ENCODE data around the gene EIF1.
"Not testable (repeated sequence)": the region's sequence is repeated elsewhere in the genome, so short reads cannot be mapped to it uniquely, and the experiment has no call there.

The EIF1 gene

DNA sequence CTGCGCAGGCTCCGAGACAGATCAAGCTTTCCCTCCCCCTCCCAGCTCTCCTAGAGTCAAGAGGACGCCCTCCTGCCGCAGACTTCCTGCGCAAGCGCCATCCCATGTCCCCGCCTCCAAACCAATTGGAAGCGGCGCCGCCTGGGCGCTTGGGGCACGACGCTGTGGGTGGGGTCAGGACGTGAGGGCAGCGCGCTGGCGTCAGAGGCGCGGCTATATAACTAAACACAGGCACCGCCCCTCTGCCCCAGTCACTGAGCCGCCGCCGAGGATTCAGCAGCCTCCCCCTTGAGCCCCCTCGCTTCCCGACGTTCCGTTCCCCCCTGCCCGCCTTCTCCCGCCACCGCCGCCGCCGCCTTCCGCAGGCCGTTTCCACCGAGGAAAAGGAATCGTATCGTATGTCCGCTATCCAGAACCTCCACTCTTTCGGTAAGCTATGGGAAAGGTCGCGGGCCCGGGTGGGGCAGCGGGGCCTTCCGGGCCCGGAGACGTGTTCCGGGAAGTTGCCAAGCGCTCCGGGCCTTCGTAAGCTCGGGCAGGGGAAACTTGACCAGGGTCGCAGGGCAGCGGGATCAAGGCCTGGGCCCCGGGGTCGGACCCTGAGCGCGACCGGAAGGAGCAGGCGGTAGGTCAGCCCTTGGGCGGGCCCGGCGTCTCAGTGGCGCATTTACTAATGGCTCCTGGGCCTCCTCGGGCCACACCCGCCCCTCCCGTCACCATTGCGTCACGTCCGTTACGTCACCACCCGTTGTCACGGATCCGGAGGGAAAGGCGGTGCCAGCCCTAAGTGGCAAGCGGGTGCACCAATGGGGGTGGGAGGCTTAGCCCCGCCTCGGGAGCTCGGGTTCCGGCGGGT is at the start of gene EIF1:
EIF1 (plus strand) TSS at position 245 of the 856 bp plus-strand sequence; CDS start at position 399, 154 bp downstream.
- DNase-seq: peak; percentile 99

DNA sequence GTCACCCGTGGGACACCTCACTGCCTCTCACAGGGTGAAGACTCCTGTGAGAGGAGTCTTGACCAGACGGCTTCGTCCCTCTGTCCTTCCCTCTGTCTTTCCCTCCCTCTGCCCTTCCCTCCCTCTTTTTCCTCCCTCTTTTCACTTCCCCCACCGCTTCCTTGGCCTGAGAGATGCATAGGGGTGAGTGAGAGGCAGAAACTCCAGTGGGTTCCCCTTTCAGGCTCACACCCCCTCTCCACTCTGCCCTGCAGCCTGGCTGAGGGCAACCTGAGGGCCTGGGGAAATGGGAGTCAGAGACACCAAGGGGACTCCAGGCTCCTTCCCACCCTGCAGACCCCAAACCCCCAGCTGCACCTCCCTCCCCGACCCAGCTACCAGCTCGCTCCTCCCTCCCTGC is 49.7 kb upstream of the EIF1 start:
- no peak for DNase-seq

DNA sequence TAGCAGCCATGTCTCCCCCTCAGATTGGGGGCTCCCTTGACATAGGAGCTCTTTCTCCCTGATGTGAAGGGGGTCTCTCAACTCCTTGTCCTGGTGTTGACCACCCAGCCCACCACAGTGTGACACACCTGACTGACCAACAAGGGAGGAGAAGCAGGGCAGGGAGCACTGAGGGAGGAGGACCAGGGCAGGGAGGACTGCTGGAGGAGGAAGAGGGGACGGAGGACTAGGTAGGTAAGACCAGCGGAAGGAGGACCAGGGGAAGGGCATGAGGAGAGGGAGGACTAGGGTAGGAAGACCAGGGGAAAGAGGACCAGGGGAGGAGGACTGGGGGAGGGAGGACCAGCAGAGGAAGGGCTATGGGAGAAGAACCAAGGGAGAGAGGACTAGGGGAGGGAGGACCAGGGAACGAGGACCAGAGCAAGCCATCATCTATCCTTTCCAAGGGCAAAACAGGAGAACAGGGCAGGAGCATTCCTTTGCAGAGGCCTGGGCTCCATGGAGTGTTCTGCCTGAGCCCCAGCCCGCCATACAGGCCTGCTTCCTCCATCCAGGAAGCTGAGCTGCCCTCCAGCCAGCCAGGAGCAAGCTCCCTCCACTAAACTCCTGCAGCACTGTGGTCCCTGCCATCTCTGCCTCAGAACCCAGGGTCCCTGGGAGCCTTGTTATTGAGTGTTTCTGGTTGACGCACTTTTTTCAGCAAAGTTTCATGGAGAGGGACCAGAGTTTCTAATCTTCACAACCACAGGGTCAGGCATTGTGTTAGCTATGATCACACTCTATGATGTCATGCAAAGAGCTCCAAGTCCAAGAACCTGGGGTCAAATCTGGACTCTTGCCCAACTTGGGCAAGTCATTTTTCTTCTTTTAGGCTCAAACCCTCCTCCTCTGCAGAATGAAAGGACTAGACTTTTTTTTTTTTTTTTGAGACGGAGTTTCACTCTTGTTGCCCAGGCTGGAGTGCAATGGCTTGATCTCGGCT is 48.9 kb upstream of the EIF1 start:
- no peak for DNase-seq

DNA sequence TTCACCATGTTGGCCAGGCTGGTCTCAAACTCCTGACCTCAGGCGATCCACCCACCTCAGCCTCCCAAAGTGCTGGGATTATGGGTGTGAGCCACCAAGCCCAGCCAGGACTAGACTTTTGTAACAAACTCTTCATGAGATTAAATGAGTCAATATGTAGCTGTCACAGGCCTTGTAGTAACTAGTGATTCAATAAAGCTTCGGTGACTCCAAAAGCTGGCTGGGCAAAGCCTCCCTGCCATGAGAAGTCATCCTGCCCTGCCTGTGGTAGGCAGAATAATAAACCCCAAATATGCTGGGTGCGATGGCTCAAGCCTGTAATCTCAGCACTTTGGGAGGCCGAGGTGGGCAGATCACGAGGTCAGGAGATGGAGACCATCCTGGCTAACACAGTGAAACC is 48.1 kb upstream of the EIF1 start:
- DNase-seq: not testable (repeated sequence)

DNA sequence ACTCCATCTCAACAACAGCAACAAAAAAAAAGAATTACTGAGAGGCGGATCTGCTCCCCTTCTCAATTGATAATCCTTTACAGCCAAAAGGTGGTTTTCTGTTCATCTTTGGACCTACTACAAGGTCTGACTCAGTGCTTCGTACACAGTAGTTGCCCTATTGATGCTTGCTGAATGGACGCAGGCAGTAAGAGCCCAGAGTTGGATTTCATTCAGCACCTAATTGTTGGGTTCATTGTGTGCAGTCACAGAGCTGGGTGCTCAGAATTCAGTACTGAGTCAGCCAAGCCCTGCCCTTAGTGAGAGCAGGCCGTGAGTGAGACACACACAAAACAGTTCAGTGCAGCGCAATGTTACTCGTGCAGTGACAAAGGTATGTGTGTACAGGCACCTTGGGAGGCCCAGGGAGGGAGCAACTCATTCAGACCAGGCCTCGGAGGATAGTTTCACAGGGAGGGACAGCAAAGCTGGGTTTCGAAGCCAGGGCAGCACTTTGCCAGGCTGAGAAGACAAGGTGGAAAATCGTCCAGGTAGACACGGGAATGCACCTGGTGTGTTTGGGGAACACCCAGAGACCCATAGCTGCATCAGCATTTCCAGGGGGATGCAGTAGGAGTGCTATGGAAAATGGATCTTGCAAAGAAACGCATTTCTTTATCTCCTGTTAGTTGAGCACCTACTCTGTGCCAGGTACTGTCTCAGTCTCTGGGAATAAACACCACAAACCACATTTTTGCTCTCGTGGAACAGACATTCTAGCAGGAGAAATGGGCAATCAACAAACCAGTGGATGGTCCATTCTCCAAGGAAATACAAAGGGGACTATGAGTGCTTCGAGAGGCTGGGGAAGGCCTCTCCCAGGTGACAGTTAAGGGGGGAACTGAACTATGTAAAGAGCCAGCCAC is 46.2 kb upstream of the EIF1 start:
- DNase-seq: no peak

DNA sequence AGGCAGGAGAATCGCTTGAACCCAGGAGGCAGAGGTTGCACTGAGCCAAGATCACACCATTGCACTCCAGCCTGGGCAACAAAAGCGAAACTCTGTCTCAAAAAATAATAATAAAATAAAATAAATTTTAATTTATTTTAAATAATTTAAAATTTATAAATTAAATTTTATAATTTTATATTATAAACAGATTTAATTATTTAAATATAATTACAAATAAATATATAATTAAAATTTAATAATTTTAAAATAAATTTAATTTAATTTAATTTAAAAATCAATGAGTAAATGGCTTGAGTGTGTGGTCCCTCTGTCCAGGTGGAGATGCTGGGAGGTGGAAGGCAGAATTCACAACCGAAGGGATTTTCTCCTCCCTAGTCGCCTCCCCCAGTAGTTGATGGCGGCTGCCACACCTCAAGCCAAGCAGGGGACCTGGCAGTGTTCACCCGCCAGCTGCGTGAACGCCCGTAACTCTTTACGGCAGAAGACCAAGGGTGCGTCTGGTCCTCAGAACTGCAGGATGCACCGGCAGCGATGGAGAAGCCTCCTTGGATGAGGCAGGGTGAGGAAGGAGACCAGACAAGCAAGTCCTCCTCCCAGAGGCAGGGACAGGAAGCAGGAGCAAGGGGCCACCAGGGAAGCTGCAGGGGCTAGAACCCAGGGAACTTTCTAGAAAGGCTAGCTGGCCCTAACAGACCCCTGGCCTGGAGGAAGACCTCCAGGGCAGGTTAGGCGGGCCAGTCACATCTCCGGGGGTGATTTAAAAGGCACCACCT is 41.5 kb upstream of the EIF1 start:
- DNase-seq: no peak

DNA sequence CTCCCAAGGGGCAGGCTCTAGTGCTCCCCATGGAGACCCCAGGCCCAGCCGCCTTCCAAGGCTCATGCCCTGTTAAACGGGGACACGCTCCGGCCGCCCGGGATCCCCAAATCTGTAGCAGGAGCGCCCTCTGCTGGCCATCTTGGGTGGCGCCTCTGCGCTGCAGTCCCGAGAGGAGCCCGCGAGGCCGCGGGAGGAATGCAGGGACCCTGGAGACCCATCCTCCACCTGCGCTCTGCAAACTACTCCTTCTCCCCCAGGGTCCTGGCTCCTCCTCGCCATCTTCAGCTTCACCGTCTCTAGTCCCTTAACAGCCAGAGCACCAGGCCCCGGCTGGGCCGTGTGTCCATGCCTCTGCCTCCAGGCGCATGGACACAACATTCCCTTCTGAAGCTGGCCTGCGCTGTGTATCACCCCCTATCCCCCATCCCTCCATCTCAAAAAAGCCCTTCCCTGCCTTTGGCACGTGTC is 40.7 kb upstream of the EIF1 start:
- peak; percentile 96 for DNase-seq

DNA sequence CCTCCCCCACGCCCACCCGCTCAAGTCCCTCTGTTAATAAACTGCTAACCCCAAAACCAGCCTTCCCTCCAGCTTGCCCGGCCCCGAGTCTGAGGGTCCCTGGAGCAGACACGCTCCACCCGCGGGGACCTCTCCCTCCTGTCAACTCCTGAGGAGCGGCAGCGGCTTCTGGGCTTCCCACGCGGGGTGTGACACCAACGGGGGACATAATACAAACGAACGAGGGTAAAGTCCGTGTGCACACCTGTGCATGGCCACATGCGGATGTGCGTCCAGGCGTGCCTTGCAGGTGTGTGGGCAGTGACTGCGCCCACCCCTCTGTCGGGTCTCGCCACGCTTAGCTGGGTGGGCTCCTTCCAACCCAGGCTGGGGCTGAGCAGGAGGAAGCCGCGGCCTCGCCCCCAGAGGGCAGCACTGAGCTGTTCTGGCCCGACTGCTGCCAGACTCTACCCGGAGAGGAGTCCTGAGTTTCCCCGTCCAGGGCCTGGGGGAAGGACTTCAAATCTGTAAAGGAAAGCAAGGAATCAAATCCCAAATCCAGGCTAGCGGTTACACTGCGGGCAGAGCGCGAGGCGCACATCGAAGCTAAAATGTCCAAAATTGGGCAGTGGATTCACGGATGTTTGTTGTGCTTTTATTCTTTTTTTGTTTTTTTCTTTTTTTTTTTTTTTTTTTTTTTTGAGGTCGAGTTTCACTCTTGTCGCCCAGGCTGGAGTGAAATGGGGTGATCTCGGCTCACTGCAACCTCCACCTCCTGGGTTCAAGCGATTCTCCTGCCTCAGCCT is 40.1 kb upstream of the EIF1 start:
- peak; percentile 94 for DNase-seq

DNA sequence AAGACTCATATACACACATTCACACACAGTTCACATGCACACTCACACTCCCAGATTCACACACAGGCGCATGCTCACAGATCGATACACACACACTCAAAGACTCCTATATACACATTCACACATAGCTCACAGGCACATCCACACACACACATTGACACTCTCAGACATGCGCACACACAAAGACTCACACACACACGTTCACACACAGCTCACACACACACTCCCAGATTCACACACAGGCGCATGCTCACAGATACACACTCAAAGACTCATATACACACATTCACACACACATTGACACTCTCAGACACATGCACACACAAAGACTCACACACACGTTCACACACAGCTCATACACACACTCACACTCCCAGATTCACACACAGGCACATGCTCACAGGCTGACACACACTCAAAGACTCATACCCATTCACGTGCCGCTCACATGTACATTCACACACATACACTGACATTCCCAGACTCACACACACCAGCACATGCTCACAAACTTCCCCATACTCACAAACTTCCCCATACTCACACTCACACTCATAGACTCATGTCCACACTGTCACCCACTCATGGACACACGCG is 38.7 kb upstream of the EIF1 start:
- DNase-seq: no peak

DNA sequence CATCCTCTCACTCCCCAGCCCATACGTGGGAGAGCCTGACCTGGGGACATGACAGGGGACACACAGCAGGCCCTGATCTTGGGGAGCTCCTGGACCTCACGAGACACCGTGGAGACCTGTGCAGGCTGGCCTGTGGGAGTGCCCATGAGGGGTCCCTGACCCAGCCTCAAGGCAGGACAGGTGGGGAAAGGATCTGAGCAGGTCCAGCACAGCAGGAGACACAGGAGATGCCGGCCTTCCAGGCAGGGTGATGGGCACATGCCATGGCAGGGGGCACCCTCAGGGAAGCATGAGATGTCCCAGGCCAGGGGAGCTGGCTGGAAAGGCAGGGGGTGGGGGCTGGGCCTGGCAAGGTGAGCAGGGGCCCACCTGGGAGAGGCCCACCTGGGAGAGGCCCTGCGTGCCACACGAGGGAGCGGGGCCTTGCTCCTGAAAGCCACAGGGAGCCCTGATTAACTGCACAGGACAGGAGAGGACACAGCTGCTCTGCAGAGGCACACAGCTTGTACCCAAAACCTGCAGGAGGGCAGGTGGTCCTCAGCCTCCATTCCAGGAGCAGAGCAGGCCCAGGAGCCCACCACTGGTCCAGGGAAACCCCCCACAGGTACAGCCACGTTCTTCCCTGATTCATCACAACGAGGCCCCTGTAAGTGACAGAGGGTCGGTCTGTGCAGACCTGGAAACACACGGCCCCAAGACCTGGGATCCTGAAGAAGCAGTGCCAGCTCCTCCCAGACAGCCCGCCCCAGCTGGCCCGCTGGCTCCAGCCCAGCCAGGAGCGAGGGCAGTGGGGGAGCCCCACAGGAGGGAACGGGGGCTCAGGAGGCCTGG is 37.7 kb upstream of the EIF1 start:
- DNase-seq: no peak

DNA sequence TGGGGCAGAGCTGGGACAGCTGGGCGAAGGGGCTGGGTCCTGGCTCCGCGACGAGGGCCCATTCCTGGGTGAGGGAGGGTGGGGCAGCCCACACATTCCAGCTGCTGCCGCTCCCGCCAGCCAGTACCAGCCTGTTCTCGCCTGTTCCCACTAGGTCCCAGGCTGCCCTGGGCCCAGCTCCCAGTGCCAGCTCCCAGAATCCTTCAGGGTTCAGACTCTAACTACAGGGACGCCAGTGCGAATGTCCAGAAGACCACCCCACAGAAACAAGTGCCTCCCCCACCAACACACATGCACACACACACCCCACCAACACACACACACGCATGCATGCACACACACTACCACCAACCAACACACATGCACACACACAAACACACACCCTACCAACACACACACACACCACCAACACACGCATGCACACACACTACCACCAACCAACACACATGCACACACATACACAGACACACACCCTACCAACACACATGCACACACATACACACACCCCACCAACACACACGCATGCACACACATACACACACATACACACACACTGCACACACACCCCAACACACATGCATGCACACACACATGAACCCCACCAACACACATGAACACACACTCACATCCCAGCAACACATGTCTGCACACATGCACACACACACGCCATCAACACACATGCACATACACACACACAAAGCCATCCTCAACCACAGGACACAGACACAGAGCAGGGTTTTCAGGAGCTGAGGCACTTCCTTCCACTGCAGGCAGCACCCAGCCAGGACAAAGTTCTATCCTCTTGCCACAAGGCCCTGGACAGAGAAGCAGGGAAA is 36.8 kb upstream of the EIF1 start:
- no peak for DNase-seq

DNA sequence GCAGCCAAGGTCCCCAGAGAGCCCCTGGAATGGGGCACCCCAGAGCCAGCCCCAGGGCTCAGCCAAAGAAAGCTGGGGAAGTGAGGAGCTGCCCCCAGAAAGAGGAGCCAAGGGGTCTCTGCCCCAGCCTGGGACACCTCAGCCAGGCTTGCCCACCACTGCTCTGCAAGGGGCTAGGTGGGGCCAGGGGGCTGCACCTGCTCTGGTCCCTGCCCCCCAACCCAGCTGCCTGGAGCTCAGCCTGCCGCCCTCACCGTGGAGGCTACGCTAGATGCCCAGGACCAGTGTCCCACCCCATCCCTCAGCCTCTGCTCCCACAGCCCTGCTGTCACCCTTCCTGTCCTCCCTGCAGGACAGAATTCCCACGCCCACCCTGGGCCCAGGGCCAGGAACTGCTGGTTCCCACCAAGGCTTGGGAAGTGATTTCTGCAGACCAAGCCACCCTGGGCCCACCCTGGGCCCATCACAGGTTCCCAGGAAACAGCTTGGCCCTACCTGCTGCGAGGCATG is 36.2 kb upstream of the EIF1 start:
- DNase-seq: no peak

DNA sequence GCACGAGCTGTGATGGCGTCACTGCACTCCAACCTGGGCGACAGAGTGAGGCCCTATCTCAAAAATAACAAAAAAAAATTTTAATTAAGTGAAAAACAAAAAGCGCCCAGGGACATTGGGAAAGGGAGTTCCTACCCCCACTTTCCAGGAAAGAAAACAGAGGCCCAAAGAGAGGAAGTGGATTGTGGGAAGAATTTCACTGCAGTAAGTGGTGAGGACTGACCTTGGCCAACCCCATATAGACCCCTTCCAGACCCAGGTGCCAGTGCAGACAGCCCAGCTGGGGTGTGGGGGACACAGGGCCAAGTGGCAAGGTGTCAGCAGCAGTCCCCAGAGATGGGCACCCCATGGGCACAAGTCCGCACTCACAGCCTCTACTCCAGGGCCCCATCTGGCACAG is 35.3 kb upstream of the EIF1 start:
- DNase-seq: no peak

DNA sequence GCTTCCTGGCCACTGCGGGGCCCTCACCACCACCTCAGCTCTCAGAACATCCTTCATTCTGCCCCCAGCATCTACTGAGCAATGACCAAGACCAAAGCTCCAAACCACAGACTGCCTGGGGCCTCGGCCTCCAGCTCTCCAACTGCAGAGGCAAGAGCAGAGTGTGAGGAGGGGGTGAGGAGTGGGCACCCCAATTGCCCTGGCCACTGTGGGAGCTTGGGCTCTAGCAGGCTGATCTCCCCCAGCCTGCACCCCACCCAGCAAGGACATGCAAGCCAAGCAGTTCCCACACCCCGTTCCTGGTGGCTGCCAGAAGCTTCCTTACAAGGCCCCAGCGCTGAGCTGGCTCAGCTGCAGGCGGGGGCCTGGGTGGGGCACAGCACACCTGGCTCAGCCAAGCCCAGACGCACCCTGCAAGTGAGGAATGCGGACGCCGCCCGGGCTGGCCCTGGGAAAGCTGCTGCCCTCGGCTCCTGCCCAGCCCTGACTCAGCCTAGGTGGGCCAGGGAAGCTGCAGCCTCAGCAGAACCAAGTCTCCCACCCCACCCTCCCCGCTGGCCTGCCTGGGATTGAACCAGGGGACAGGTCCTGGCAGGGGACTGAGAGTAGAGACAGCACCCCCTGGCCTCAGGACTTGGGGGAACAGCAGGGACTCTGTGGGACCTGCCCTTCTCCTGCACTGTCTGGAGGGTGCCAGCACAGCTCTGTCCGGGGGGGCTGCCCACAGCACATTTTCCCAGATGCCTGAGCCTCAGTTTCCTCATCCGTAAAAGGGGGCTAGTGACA is 34.6 kb upstream of the EIF1 start:
- DNase-seq: no peak

DNA sequence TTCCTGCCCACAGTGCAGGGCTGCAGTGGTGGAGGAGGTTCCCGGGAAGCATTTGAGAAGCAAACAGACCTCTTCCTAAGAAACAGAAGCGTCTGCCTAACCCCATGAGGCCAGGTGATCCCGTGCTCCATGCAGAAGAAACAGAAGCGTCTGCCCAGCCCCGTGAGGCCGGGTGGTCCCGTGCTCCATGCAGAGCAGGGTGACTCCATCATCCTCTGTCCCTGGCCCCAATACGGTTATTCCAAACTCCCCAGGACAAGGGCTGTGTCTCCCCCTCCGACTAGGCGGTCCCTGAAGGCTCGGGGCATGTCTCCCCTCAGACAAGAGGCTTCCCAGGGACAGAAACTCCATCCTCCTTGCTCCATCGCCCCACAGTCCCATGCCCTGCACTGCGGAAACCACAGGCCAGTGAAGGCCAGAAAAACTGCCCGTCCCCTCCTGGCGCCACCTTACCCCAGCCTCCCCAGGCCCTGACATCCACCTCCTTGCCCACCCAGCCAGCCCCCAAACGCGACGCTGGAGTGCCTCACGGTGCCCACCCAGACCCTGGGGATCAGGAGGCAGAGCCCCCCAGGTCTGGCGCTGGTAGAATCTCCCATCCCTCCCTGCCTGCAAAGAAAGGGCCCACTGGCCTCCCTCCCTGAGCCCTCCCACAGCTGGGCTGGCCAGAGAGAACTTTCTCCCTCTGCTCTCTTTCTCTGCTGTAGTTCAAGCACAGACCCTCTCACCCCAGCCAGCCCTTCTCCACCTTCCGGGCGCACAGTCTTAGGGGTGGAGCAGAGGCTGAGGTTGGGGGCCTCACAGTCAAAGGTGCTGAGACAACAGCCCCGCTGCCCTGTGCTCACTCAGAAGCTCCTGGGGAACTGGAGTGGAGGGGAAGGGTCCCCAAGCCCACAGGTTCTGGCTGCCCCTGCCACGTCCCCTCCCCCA is 33.7 kb upstream of the EIF1 start:
- DNase-seq: no peak

DNA sequence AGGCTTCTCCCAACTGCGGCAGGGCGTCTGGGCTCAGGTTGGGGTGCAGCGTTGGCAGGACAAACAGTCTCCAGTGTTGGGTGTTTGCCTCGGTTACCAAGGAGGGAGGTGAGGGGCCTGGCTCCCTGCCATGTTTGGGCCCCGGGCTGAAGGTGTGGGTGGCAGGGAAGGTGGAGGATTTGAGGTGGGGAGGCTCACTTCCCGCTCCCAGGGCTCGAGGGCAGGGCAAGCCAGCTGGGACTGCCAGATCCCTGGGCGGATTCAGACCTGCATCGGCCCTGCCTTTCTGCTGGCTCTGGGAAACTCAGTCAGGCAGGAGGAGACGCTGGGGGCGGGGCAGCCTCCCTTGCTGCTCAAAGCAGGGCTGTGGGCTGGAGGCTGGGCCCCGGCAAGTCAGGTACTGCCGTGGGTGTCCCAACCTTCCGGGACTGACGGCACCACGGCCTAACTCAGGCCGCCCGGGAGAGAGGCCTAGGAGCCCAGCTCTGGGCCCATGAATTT is 33.0 kb upstream of the EIF1 start:
- peak; percentile 57 for DNase-seq
